Measurements from ENCODE around the gene HLCS.
"Not testable (repeated sequence)": the region's sequence is repeated elsewhere in the genome, so short reads cannot be mapped to it uniquely, and the experiment has no call there.

The HLCS gene

DNA sequence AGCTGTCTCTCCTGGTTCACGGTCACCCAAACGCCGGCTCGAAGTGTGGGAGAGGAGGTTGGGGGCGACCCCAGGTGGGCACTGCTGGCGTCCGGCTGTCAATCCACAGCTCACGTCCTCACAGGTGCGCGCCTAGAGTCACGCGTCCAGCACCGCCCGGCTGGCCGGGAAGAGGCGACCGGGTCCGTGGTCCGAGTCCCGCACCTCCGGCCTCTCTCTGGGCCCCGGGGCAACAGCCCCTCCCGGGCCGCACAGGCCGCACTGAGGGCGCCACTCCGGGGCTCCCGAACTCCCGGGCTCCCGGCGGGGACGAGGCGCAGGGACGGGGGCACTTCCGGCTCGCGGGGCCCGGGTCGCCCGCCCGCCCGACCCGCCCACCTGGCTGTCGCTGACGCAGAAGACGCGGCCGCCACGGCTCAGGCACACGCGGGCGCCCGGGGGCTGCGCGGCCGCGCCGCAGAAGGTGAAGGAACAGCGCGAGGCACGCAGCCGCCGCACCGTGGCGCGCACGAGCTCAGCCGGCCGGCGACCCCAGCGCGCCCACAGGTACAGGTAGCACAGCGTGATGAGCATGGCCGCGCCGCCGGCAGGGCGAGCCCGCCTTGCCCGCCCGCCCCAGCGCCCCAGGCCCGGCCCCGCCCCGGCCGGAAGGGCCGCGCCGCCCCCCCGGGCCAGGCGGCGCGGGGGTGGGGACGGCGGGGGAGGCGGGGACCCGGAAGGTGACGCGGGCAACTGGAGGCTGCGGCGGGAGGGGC lies at the start of gene HLCS:
Gene HLCS, minus strand, starts transcription at position 604 of the 755 bp plus-strand sequence. Its CDS starts 31 bp downstream, at position 573.
- DNase-seq: peak; percentile 41

DNA sequence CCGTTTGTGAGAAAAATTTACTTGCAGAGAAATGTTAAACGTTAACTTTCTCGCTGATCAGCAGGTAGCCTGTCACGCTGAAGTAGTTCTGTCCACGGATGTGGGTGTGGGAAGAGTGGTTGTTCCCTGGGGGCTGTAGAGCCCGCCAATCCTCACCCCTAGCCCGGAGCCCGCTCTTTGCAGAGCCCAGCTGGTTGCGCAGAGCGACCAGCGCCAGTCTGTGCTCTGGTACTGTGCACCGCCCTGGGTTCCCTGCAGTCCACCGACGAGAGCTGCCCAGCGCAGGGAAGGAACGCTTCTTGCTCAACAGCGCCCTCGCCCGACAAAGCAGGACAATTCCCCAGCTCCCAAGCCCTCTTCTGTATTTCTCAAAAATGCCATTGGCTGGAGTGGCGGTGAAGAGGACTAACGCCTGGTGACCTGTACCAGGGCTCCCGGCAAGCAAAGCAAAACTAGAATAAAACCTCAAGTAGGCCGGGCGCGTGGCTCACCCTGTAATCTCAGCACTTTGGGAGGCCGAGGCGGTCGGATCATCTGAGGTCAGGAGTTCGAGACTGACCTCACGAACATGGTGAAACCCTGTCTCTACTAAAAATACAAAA lies 43.4 kb upstream of the HLCS start:
- no peak for DNase-seq

DNA sequence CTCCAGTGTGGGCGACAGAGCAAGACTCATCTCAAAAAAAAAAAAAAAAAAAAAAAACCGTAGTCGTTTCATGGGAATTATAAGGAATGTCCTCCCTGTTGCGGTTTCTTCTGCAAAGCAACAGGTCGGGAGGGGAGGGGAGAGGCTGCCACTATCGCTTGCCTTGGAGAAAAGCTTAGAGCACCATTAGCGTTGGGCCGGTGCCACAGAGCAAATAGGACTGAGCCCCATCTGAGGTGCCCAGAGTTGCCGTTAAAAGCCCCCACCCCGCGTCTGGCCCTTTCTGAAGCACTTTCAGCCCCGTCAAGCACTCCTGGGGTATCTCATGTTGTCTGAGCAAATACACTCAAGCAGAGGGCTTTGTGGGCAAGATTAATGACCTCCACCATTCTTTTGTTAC lies 42.3 kb upstream of the HLCS start:
- no peak for DNase-seq

GRCh38 chr21:37006486-37007291 lies 40.2 kb upstream of the HLCS start, which contains the start of gene RIPPLY3:
RIPPLY3 (plus strand) TSS chr21:37006702; CDS start chr21:37006773, 71 bp downstream.
- no peak for DNase-seq

DNA sequence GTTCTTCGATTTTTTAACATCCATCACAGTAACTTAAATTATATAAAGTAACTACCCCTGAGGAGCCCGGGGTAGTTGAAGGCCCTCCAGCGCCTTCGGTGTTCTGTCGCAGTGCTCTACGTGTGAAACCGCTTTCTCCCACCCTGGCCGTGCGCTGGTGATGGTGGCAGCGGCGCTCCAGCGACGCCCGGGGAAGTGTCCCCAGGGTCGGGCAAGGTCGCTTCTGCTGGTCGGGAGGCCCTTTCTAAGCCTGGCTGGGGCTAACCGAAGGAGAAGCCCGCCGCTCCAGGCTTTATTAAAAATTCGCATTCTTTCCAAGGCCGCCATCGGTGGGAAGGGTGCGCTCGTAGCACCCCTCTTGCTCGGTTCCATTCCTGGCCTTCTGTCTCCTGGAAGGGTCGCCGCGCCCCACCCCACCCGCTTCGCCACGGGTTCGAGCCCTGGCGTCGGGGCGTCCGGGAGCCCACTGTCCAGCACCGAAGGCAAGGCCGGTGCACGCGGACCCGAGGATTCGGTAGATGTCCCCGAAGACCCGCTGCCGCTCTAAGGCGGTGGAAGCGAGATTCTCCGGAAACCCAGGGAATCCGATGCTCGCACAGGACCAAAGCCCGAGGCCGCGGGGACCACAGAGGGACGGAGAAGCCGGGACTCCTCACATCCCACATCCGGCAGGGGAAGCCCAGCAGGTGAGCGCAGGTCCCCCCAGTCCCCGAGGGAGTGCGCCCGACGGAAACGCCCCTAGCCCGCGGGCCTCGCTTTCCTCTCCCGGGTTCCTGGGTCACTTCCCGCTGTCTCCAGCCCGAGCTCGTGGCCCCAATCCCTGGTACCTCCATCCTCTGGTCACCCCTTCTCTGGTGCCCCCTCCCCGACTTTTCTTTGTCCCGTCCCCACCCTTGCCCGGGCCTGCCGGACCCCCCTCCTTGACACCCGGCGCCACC lies 39.3 kb upstream of the HLCS start:
- DNase-seq: no peak

DNA sequence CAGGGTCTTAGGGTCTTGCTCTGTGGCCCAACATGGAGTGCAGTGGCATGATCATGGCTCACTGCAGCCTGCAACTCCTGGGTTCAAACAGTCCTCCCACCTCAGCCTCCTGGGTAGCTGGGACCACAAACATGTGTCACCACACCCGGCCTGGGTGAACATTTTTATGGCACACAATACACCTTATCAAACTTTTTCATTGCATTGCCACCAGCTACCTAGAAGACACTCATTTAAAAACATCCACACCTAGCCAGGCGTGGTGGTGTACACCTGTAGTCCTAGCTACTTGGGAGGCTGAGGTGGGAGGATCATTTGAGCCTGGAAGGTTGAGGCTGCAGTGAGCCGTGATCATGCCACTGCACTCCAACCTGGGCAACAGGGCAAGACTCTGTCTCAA lies 37.4 kb upstream of the HLCS start:
- DNase-seq: not testable (repeated sequence)

DNA sequence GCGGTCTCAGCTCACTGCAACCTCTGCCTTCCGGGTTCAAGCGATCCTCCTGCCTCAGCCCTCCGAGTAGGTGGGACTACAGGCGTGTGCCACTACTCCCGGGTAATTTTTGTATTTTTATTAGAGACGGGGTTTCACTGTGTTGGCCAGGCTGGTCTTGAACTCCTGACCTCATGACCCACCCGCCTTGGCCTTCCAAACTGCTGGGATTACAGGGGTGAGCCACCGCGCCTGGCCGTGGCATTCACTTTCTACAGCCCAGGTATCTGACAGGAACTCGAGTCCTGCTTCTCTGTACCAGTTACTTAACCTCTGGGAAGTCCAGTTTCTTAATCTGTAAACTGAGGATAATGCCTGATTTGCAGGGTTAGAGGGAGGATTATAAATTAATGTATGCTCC lies 36.4 kb upstream of the HLCS start:
- DNase-seq: not testable (repeated sequence)

DNA sequence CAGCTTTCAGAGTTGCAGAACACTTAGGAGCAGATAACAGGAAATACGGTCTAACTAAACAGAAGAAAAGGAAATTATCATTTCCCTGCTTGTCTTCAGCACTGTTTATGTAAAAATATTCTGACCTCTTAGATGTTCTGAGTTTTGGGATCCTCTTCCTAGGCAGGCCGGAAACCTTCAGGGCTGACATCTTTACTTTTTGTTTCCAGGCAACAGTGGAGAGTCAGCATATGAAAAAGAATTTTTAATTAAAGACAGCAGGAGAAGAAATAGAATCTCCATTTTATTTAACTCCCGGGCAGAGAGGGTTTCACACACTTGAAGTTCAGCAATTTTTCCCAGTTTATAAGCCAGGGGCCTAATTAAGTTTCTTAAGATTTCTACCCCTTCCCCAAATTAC lies 35.0 kb upstream of the HLCS start:
- DNase-seq: no peak

- DNase-seq: no peak
Observed at GRCh38 chr21:37000381-37000780, 33.9 kb upstream of the HLCS start.

- DNase-seq: no peak
Observed at GRCh38 chr21:36999131-36999898, 32.8 kb upstream of the HLCS start.

DNA sequence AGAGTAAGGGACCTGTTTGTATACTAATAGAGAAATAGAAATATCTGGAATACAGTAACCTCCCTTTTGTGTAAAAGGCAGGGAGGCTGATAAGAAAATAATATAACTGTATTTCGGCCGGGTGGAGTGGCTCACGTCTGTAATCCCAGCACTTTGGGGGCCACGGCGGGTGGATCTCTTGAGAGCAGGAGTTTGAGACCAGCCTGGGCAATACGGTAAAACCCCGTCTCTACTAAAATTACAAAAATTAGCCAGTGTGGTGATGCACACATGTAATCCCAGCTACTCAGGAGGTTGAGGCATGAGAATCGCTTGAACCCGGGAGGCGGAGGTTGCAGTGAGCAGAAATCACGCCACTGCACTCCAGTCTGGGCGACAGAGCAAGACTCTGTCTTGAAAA lies 28.8 kb upstream of the HLCS start:
- not testable (repeated sequence) for DNase-seq

- no peak for DNase-seq
Observed at GRCh38 chr21:36994501-36995158, 28.2 kb upstream of the HLCS start.

DNA sequence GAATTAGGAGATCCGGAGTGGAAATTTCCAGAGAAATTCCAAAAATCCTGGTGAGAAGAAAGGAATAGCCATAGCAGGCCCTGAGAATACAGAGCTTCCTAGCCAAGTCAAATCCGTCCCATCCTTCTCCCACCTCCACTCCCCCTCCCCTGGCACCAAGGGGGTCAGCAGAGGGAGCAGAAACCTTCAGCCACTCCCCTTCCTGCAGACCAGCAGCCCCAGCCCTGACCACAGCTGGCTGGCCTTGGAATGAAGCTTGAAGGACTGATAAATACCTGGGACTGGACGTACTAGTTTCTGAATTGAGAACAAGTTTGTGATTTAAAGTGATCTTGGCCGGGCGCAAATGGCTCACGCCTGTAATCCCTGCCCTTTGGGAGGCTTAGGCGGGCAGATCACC lies 26.2 kb upstream of the HLCS start:
- DNase-seq: no peak

DNA sequence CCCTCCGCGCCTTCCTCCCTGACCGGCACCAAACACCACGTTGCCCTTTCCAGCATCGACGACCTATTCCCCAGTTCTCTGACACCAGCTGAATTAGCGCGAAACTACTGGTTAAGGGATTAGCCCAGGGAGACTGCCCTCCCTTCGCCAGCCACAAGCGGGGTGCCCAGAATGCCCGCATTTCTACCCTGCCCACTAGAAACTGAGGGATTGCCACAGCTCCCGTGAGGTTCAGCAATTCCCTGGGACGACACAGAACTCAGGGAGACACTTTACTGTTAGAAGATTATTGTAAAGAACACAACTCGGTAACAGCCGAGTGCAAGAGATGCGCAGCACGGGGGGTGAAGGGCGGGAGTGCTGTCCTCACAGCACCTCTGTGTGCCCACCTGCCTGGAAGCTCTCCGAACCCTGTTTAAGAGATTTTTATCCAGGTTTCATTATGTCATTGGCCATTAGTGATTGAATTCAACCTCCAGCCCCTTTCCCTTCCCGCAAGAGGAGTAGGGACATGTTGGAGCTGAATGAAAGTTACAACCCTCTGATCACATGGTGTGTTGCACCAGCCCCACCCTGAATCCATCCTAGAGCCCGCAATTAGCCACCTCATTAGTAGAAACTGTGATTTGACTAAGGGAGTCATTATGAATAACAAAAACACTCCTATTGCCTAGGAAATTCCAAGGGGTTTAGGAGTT lies 24.2 kb upstream of the HLCS start:
- no peak for DNase-seq

DNA sequence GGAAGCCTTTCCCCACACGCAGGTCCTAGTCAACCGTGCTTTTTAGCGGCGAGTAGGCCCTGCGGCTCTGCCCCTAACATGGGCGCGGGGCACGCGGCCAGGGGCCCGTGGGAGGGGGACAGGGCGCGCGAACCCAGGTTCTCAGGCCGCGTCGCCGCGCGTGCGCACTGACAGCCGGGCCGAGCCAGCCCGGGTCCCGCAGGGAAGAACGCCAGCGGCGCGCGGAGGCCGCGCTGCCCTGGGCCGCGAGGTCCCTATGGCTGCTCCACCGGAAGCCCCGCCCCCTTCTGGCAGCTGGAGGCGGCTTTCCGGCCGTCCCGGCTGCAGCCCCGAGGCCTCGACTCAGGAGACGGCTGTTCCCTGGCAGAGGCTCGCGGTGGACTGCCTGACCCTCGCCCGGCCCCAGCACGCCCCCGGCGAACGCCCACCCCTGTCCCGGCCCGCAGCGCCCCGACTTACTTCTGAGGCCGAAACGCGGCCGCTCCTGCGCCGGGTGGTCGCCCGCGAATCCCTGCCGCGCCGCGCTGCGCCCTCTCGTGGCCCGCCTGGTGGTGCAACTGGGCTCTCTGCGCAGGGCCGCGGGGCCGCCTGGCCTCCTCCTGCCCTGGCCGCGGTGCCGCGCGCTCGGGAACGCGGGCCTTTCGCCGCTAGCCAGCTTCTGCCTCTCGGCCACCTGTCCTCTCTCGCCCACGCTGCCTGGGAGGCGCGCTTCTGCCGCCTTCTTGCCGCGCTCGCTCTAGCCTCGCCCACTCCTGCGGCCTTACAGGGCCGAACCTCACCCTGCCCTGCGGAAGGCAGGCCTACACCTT lies 23.4 kb upstream of the HLCS start:
- DNase-seq: peak; percentile 66

DNA sequence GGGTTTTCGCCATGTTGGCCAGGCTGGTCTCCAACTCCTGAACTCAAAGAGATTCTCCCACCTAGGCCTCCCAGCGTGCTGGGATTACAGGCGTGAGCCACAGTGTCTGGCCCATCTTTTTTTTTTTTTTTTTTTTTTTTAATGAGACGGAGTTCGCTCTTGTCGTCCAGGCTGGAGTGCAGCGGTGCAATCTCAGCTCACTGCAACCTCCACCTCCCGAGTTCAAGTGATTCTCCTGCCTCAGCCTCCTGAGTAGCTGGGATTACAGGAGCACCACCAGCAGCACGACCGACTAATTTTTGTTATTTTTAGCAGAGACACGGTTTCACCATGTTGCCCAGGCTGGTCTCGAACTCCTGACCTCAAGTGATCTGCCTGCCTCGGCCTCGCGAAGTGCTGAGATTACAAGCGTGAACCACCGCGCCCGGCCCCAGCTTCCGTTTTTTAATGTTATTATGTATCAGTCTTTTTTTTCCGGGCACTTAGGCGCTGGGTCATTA lies 22.8 kb upstream of the HLCS start:
- DNase-seq: not testable (repeated sequence)

- DNase-seq: no peak
Observed at GRCh38 chr21:36988536-36988935, 22.1 kb upstream of the HLCS start.

- no peak for DNase-seq
Observed at GRCh38 chr21:36987845-36988244, 21.4 kb upstream of the HLCS start.
